NCI-H2171 (cell line): ENCODE measurements around the gene XAB2.

Experiments
- DNase-seq: peaks from one replicate; lab custom pipeline; 2025; lab: John Stamatoyannopoulos, UW

XAB2 gene

DNA sequence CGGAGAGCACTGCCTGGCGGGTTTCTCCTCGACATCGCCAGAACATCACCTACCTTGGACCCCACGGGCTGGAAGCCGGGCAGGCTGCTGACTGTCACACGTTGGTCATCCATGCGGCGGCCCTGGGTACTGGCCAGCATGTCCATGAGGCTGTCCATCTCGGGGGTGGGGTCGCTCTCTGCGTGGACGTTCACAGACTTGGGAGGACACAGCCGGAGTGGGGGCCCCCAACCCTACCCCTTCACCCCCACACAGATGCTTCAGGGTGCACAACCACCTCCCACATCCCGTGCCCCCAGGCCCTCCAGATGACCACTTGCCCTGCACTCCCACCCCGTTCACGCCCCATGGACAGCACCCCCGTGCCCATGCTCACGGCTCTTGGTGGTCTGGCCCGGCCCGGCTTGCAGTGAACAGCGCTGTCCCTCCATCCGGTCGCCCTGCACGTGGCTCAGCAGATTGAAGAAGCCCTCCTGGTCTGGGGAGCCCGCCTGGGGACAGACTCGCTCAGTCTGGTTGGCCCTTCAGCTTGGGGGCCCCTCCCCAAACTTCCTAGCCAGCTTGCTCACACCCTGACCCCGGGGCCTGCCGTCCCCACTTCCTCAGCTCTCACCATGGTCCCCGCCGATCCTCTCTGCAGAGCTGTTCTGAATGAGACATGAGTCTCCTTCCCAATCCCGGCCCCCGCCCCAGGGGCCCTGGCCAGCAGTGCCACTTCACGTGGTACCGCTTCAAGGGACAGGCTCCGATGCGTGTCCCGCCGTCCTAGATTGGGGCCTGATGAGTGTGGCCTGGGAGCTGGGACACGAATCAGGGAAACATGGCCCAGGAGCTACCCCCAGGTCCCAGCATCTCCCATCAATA is 3.2 kb upstream of the XAB2 start:
- DNase-seq: no peak

DNA sequence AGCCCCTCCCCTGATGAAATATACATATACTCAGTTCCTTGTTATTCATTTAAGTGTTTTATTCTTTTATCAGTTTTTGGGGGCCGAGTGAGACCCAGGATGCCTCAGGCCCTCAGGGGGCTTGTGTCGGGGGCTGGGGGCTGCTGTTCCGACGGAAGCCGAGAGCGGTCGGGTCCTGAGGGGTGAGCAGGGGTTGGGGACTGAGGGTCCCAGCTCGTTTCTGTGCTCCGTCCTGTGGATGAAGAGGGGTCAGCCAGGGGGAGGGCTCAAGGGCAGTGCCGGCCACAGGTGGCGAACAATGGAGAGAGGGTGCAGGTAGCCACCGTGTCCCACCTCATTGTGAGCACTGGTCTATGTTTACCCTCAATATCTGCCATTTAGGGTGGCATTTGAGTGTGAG is 2.2 kb upstream of the XAB2 start:
- DNase-seq: no peak

DNA sequence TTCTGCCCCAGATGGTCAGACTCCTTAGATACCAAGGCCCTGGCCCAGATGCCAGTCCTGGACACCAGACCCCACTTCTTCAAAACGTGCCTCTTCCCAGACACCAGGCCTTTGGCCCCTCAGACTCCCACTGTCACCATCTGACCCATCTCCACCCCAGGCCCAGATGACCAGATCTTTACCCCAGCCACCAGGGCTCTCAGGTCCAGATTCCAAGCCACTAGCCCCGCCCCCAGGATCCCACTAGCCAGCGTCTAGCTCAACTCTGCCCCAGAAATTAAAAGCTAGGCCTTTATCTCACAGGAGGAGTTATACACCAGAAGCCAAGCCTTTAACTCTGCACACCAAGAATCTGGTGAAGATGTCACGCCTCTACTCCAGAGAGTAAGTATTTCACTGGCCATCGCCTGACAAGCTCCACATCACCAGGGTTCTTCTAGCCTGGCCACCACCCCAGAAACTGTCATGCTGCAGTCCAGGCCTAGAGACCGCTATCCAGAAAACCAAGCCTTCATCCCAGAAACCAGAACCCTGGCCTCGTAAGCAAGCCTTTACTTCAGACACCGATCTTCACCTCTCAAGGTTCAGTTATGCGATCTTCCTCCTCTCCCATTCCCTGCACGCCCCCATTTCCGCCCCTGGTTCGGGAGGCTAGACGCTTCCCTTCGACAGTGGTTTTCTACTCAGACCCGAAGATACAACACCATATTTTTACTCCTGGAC is 595 bp downstream of the XAB2 start:
- no peak for DNase-seq

DNA sequence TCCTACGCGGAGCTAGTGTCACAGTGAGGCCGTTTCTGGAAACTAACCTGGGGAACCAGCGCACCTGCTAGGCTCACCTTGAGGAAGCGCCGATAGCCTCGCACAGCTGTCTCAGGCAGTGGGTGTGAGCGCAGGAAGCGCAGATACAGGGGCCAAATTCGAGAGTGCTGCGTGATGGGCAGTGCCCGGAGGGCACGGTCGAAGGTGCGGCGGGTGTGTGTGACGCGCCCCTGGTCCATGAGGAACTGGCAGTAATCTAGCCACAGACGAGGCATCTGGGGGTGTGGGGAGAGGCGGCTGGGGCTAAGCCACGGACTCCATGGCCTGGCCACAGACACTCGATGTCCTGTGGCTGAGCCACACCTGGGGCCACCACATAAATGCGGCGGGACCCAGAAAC is 2.2 kb downstream of the XAB2 start:
- DNase-seq: no peak

DNA sequence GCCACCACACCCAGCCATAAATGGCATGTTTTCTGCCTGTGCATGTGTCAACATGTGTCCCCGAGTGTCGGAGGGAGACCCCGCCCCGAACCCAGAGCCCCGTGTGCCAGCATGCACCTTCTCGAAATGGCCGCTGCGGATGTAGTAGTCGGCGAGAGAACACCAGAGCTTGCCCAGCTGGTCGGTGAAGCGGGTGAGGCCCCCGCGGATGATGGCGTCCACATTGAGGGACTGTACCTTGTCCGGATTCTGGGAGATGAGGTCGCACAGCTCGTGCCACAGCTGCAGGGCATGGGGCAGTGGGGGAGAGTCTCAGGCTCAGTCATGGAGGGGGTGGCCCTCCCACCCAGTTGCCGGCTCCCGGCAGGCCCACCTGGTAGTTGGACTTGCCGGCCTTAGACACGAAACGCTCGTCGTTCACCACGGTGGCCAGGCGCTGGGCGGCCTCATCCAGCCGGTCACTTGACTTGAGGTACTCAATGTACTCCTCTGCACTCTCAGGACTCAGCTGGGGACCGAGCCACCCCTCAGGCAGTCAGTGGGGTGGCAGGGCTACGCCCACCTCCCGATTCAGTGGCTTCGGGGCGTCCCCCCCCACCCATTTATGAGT is 3.5 kb downstream of the XAB2 start:
- no peak for DNase-seq

DNA sequence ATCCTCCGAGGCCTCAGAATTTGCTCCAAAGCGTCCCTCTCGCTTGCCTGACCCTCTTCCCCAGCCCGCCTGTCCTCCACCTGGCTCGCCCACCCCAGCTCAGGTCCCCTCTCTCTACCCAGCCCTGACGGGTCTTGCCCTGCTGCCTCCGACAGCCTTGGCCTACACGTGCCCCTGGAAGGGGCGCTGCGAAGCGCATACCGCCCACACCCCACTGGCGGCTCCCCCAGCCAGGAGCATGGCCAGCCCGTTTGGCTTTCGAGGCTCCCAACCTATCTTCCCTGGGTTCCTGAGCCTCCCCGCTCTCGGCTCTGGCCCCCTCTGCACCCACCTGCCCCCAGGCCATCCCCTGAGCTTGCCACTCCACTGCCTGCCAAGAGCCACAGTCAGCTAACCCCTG is 4.5 kb downstream of the XAB2 start:
- no peak for DNase-seq

DNA sequence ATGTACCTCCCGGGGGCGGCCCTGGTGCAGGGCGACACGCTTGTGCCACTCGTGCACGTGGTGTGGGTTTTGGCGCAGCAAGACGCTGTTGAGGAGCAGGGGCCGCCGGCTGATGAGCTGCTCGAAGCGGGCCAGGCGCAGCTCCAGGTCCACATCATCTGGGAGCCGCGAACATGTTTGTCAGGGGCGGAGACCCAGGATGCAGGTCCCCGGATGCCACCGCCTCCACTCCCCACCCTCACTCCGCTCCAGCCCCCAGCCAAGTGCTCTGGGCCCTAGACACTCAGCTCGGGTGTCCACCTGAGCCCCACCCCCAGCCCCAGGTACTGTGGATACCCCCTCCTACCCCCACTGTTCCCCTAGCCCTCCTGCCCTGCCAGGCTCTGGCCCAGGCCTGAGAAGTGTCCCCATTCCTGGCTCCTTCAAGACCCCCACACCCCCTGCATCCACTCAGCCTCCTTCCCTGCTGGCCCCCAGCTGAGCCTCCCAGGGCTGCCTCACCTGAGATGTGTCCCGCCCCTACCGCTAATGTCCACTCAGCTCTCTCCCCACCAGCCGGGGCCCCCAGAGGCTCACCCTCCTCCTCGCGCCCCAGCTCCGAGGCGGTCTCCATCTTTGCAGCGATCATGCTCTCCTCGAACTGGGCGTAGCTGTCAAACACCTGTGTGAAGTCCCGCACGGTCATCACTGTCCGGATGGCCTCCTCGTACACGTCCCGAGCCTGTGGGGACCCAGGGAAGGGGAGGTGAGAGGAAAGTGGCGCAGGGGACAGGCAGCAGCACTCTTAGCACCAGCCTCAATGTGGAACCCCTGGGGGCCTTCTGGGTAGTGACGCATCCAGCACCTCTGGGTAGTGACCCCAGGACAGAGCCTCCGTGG is 5.4 kb downstream of the XAB2 start:
- no peak for DNase-seq

DNA sequence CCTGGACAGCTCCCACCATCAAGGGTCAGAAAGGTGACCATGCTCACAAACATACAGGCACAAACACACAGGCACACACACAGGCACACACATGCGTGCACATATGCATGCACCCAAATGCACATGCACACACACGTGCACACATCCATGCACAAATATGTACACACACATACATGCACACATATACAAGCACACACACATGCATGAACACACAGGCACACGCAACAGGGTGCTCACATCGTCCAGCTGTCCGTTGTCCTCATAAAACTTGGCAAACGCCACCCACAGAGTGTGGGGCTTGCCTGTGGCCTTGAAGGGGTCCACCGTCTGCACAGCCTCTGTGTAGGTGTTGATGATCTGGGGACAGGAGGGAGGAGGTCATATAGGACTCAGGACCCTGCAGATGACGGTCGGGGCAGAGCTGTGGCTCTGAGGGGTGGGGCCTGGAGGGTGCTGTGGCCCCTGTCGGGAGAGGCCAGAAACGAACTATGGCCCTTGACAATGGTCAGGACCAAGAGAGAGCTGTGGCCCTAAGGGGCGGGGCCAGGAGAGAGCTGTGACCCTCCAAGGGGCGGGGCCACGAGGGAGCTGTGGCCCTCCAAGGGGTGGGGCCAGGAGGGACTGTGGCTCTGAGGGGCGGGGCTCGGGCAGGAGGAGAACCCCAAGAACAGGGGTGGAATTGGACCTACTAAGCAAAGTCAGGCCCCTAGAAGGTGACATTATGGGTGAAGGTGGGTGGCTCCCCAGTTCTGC is 6.2 kb downstream of the XAB2 start:
- DNase-seq: no peak

DNA sequence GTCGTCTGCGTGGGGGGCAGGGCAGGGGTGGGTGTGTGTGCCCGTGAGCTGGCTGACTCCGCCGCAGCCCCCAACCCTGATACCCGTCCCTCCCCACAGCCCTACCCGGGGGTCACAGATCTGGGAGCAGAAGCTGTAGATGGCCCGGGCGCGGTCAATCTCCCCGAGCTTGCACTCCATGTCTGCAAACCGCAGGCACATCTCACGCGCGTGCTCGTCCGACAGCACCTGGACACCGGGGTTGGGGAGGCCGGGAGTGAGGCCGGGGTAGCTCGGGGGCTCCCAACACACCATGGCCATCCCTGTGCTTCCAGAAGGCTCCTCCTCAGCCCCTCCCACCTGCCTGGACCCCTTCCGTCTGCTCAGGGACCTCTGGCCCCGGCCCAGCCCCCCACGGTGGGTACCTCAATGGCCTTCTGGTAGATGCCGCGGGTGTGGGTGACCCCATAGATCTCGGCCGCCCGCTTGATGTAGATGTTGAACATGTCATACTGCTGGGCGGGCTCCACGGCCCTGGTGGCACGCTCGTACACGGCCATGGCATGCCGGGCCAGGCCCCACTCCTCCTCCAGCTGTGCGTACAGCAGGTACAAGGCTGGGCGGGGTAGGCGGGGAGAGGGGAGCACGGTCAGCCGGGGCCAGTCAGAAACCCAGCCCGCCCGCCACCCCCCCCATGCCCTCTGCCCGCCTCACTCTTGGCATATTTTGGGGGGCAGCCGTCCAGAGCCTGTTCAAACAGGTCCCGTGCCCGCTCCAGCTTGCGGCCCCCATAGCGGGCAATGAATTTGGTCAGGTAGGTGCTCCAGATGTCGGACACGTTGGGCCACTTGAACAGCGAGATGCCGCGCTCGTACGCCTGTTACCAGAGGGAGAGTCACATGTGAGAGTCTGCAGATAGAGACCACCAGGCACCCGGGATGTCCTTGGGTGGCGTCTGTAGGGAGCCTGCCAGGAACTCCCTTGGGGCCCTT is 8.6 kb downstream of the XAB2 start:
- DNase-seq: no peak

DNA sequence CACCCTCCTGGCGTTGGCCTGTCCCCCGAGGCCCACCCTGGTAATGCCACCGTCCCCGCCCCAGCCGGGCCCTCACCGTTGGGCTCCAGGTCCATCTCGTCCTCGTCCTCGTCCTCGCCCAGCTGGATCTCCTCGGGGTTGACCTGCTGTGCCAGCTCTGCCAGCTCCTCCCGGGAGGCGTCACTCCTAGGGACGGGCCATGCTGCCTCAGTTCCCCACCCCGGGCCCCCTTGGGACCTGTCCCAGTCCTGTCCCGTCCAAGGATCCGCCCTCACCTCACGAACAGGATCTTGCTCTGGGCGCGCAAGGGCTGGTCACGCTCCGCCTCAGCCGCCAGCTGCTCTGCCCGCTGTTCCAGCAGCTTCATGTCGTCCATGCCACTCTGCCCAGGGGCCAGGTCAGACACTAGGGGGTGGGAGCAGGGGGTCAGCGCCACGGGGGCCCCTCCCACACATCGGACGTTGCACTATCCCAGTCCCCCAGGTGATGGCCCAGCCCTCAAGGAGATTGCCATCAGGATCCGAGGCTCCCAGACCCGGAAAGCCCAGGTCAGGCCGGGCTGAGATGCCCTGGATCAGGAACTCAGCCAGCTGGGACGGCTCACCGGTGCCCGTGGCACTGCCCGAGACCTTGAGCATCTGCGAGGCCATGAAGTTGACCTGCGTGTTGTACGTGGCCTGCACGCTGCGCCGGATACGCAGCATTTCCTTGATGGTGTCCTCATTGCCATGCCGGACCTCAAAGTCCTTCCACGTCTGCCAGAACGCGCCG is 9.5 kb downstream of the XAB2 start:
- no peak for DNase-seq

DNA sequence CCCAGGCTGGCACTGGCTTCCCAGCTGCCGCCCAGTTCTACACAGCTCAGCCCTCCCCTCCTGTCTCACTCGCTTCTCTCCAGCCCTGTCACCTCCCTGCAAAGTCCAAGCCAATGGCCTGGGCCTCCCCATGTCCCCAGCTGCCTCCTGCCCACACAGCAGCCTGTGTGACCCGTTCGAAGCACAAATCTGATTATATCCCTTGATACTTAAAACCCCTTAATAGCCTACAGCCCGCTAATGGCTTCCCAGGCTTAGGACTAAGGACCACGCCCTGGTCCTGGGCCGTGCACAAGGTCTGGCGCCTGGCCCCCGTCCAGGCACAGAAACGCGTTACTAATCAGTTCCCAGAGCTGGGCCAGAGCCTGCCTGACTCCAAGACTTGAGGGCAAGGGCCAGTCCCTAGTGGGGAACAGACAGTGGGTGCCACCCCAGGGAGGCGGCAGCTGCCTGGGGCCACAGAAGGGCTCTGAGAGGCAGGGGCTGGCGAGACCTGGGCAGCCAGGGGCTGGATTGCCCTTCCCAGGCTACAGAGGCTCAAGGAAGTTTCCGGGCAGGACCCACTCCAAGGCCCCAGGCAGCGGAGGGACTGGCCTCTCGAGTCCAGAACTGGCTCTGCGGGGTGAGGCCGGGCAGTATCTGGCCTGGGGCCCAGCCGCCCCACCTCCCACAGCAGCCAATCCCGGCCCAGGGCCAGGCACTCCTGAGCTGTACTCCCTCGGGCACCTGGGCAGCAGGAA is 10.4 kb downstream of the XAB2 start:
- DNase-seq: no peak

DNA sequence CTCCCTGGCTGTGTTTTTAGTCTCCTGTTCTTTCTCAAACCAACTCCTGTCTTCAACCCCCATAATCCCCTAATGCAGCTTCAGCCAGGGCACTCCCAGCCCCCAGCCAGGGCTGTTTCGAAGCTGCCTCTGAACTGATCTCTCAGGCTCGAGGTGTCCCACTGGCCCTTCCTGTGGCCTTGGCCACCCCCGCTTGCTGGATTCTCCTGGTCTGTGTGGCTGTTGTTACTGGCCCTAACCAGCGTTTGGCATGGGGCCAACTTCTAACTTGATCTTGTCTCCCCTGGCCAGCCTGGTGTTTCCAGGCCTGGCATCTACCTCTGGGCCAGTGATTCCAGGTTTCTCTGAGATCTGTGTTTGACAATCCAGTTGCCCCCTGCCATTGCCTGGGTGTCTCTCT is 11.0 kb downstream of the XAB2 start:
- DNase-seq: no peak

DNA sequence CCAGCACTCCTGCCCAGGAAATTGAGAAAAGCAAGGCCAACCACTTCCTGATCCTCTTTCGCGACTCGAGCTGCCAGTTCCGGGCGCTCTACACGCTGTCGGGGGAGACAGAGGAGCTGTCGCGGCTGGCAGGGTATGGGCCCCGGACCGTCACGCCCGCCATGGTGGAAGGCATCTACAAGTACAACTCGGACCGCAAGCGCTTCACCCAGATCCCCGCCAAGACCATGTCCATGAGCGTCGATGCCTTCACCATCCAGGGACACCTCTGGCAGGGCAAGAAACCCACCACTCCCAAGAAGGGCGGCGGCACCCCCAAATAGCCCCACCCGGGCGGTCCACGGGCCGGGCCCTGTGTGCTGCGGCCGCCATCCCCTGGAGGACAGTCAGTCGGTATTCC is 11.6 kb downstream of the XAB2 start:
- no peak for DNase-seq

DNA sequence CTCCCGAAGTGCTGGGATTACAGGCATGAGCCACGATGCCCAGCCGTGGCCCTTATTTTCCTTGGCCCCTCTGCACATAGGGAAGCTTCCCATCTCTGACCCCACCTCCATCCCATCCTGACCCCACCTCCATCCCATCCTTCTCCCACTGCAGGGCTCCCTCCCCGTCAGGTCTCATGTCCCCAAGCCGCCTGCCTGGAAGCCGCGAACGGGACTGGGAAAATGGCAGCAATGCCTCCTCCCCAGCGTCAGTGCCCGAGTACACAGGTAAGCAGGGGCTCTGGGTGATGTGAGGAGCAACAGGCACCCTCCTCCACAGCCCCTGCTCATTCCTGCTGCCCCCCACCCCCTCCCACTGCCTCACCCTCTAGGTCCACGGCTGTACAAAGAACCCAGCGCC is 12.2 kb downstream of the XAB2 start:
- no peak for DNase-seq

DNA sequence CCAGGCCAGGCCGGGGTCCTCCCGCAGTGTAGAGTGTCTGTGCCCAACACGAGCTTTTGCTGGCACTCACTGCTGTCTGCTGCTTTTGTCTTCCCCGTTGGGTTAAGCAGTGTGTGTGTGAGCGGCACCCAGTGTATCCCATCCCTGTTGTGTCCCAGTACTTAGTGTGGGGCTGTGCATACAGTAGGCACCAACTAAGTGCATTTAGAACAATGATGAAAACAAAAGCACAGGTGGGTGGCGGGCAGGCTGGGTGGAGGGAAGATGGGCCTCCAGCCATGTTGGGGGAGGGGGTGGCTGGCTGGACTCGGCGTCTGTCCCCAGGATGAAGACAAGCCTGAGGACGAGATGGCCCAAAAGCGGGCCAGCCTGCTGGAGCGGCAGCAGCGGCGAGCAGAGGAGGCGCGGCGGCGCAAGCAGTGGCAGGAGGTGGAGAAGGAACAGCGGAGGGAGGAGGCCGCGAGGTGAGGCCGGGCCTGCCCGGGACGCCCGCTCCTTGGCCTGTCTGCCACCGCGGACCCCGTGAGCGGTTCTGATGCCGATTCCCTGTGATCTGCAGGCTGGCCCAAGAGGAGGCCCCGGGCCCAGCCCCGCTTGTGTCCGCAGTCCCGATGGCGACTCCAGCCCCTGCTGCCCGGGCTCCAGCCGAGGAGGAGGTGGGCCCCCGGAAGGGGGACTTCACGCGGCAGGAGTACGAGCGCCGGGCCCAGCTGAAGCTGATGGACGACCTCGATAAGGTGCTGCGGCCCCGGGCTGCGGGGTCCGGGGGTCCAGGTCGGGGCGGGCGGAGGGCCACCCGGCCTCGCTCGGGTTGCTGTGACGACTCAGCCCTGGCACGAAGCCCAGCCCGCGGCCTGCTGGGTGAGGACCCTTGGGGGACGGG is 14.2 kb downstream of the XAB2 start:
- no peak for DNase-seq

DNA sequence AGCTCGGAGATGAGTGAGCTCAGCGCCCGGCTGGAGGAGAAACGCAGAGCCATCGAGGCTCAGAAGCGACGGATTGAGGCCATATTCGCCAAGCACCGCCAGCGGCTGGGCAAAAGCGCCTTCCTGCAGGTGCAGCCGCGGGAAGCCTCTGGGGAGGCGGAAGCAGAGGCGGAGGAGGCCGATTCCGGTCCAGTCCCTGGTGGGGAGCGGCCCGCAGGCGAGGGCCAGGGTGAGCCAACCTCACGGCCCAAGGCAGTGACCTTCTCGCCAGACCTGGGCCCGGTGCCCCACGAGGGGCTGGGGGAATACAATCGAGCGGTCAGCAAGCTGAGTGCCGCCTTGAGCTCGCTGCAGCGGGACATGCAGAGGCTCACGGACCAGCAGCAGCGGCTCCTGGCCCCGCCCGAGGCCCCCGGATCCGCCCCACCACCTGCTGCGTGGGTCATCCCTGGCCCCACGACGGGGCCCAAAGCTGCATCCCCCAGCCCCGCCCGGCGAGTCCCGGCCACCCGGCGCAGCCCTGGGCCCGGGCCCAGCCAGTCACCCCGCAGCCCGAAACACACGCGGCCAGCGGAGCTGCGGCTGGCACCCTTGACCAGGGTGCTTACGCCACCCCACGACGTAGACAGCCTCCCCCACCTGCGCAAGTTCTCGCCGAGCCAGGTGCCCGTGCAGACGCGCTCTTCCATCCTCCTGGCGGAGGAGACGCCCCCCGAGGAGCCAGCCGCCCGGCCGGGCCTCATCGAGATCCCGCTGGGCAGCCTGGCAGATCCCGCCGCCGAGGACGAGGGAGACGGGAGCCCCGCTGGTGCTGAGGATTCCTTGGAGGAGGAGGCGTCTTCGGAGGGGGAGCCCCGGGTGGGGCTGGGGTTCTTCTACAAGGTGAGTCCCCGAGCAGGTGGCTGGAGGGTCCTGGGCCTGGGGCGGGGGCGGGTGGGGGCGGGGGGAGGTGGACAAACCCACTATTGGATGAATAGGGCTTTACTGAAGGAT is 16.8 kb downstream of the XAB2 start:
- no peak for DNase-seq
